Measurements from ENCODE around the gene PPIL6.
"Not testable (repeated sequence)": the region's sequence is repeated elsewhere in the genome, so short reads cannot be mapped to it uniquely, and the experiment has no call there.

PPIL6 gene

GRCh38 chr6:109466212-109466923 lies 25.9 kb upstream of the PPIL6 start:
- DNase-seq (ENCODE audit: low spot score), result no peak

DNA sequence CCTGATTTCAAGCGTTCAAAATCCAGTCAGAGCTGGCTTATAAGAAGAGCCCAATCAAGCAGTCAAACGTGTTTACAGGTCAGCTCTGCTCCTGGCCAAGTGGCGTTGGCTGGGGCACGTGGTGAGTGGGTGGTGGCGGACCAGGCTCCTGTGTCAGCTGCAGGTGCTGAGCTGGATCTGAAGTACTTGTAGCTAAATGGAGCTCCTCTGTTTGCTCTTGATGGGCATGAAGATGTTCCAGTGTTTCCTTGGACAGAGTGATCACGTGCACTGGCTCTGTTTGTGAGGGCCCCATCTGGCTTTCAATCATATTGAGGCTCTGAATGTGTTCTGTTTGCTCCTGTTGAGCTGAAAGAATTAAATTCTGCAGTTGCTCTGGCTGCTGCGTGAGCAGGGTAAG lies 25.3 kb upstream of the PPIL6 start:
- DNase-seq (ENCODE audit: low spot score), result no peak

GRCh38 chr6:109461733-109462526 lies 21.5 kb upstream of the PPIL6 start:
- peak; percentile 45 for DNase-seq (ENCODE audit: low spot score)

DNA sequence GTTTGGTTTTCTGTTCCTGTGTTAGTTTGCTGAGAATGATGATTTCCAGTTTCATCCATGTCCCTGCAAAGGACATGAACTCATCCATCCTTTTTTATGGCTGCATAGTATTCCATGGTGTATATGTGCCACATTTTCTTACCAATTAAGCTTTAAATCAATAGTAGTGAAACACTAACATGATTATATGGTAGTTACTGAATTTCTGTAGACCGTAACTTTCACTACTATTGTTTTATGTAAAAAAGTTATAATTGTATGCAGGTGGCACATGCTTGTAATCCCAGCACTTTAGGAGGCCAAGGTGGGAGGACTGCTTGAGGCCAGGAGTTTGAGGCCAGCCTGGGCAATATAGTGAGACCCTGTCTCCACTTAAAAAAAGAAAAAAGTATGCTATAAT lies 20.8 kb upstream of the PPIL6 start:
- not testable (repeated sequence) for DNase-seq (ENCODE audit: low spot score)

GRCh38 chr6:109460161-109460829 lies 19.9 kb upstream of the PPIL6 start:
- DNase-seq (ENCODE audit: low spot score), result no peak

- peak; percentile 28 for DNase-seq (ENCODE audit: low spot score)
Measured at GRCh38 chr6:109458774-109459531, 18.5 kb upstream of the PPIL6 start.

DNA sequence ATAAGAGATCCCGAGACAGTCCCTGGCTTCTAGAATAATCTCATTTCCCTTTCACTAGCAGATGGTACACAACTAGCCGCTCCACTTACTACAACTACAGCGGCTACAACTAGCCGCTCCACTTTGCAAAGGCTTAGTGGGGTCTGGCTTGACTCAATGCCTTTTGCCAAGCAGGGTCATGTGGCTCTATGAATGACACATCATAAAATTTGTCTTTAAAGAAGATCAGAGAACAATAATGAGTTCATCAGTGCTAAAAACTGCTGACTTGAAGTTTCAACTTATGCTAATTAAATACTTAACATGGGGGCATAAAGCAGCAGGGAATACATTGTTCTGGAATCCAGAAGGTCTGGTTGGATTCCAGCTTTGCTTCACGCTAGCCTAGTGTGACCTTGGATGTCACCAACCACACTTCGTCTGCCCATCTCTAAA lies 17.2 kb upstream of the PPIL6 start:
- DNase-seq (ENCODE audit: low spot score), result no peak

GRCh38 chr6:109456710-109457561 lies 16.5 kb upstream of the PPIL6 start:
- DNase-seq (ENCODE audit: low spot score), result peak; percentile 58

- DNase-seq (ENCODE audit: low spot score), result no peak
Measured at GRCh38 chr6:109456111-109456583, 15.7 kb upstream of the PPIL6 start.

GRCh38 chr6:109455437-109456110 lies 15.1 kb upstream of the PPIL6 start, which contains the start of gene MICAL1:
Gene MICAL1, minus strand, starts transcription at chr6:109455772. Its CDS starts 1,576 bp downstream, at chr6:109454196.
- DNase-seq (ENCODE audit: low spot score), result peak; percentile 70

DNA sequence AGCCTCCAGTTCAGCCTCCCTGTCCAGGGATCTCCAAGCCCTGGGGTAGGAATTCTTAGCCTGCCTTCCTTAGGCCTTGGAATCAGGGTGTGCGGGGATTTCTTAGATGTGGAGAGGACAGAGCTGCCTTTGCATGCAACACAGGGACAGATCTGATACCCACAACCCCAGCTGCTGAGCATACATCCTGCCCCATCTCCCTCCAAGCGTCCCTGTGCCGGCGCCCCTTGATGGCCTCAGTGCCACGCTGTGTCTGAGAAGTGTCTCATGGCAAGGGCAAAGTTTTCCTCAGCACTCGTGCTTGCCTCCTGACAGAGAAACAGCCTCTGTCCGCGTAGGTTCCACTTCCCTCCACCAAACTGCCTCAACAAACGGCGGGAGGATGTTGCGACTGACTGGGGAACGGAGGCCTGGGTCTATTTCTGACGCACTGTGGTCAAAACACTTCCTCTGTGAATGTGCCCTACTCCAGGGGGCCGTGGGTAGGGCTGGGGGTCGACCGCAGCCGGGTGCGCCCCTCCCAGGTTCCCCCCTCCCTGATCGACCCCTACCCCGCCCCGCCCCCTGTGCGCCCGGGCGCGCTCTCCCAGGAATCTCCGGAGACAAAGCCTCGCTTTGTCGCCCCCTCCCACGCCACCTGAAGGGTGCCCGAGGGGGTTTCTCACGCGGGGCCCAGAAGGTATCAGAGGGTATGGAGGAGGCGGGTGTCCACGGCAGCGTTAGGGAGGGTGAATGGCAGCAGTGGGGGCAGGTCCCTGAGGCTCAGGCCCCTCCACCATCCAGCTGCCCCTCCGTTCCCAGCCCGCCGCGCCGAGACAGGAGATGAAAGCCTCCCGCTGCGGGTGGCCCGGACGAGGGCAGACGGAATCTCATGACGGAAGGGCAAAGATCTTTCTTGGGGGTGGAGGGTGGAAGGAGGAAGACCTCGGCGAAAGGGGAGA lies 14.3 kb upstream of the PPIL6 start:
- no peak for DNase-seq (ENCODE audit: low spot score)

DNA sequence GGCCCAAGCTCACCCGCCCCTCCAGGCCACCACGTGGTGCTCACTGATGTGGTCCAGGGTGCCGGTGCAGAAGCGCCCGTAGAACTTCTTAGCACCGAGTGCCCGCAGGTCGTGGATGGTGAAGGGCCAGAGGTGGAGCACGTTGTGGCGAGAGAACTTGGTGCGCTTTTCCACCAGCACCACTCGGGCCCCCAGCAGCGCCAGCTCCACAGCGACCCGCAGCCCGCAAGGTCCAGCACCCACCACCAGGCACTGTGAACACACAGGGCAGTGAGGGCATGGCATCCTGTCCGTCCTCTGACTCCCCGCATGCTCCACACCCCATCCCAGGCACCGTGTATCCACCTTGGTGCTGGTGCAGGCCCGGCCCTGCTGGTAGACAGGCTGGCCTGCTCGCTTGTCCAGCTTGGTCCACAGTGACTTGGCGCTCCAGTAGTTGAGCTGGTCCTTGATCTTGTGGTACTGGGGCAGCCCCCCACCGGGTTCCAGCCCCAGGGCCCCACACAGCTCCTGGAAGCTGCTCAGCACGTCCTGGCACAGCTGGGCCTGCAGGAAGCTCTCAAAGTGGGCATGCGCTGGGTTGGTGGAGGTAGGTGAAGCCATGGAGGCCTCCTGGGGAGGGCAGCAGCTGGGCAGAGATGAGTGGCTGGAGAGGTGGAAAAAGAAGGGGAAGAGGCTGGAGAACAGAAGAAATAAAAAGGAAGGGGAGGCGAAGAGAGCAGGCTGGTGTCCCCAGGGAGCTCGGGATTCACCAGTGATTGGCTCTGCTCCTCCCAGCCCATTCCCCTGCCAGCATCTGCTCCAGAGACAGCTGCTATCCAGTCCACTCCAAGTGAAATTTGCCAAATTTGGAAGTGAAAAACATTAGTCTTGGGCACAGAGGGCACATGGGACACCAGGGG lies 13.4 kb upstream of the PPIL6 start:
- DNase-seq (ENCODE audit: low spot score), result no peak

GRCh38 chr6:109453156-109453555 lies 12.7 kb upstream of the PPIL6 start:
- no peak for DNase-seq (ENCODE audit: low spot score)

DNA sequence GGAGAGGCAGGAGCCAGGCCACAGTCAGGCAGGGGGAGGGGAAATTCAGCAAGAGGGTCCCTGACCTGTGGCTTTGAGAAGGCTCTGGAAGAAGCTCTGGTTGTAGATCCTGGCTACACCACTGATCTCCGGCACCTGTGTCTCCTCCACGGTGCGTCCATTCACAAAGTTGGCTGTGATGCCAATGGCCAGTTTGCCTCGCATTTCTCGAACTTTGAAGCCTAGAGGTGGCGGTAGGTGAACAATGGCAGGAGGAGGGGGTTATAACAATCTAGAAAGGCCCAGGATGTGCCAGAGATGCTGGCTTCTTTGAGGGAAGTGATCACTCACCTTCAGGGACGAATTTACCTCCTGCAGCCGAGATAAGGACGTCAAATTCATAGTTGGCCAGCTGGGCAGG lies 11.8 kb upstream of the PPIL6 start:
- no peak for DNase-seq (ENCODE audit: low spot score)

DNA sequence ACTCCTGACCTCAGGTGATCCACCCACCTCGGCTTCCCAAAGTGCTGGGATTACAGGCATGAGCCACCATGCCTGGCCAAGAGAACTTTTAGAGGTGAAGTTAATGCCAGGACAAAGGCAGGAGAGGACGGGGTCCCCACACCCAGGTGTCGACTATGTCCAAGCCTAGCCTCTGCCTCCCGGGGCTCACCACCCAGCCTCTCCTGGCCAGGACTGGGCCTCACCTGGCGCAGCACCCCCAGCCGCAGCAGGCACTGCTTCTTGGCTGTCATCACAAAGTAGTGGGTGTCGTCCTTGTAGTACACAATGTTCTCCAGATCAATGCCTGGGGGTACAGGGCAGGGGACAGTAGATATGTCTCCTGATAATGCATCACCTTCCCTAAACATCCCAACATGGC lies 10.9 kb upstream of the PPIL6 start:
- no peak for DNase-seq (ENCODE audit: low spot score)

DNA sequence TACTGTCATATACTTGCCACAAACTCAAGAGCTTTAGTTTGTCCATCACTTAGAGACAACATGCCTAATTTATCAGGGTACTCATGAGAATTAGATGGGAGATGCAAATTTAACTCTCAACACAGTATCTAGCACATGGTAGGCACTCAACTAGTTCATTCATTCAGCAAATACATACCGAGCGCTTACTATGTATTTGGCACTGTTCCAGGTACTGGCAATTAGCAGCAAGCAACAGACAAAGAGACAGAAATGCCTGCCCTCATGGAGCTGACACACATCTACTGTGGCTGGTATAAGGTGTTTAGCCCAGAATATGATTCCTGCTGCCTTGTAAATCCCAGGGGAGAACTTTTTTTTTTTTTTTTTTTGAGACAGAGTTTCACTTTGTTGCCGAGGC lies 10.4 kb upstream of the PPIL6 start:
- DNase-seq (ENCODE audit: low spot score), result no peak

GRCh38 chr6:109449795-109450673 lies 9.6 kb upstream of the PPIL6 start:
- no peak for DNase-seq (ENCODE audit: low spot score)
